NCI-H187 (cell line): ENCODE results near the gene CNNM1.

Experiments used
- DNase-seq, 2 experiments: peaks; one replicate each; lab custom pipeline; 2025; lab: John Stamatoyannopoulos, UW

The CNNM1 gene

DNA sequence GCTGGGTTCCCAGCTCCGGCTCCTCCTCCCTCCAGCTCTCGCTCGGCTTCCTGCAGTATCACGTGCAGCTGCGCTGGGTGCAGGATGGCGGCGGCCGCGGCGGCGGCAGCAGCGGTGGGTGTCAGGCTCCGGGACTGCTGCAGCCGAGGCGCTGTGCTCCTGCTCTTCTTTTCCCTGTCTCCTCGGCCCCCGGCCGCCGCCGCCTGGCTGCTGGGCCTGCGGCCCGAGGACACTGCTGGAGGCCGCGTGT, at the start of gene CNNM1:
Gene CNNM1, plus strand, starts transcription at position 53 of the 250 bp plus-strand sequence. Its CDS starts 32 bp downstream, at position 85.
- no peak for DNase-seq

DNA sequence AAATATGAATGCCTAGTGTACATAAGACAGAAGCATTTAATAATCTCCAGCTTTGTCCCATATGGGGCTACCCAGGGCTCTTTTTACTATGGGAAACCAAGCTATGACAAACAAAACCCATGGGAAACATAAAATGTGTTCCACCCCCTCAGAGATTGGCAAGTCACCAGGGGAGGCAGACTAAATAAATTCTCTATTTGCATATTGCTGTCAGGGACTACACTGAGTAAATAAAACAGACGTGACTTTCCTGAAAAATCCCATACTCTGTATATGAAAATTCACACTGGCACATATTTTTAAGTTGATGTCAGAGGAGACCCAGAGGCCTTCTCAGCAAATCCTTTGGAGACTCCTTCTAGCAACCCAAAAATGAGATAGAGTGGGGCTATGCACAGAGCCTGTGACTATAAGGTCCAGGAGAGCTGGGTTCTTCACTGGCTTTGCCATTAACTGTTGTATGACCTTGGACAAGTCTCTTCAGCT, 49.5 kb upstream of the CNNM1 start:
- DNase-seq: no peak

DNA sequence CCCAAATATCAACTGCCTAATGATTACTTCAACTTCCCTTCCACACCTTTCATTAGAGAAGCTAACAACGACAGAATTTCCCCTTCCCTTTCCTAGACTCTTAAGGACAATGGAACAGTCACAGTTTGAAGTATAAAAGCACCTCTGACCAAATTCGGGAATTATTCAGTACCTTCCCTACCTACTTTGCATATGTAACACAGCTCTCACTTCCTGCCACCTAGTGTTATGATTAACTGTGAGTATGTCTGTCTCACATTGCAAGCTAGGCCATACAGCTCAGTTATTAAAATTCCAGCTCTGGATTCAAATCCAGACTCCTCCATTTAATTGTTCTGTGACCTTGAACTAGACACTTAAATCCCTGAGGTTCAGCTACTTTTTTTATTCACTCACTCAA, 48.7 kb upstream of the CNNM1 start:
- no peak for DNase-seq

DNA sequence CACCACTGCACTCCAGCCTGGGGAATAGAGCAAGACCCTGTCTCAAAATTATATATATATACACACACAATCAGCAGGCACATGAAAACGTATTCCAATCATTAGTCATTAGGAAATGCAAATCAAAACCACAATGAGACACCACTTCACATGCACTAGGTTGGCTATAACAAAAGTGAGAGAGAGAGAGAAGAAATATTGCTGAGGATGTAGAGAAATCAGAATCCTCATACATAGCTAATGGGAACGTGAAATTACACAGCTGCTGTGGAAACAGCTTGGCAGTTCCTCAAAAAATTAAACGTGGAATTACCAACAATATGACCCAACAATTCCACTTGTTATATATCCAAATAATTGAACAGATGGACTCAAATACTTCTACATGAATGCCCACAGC, 43.3 kb upstream of the CNNM1 start:
- no peak for DNase-seq

DNA sequence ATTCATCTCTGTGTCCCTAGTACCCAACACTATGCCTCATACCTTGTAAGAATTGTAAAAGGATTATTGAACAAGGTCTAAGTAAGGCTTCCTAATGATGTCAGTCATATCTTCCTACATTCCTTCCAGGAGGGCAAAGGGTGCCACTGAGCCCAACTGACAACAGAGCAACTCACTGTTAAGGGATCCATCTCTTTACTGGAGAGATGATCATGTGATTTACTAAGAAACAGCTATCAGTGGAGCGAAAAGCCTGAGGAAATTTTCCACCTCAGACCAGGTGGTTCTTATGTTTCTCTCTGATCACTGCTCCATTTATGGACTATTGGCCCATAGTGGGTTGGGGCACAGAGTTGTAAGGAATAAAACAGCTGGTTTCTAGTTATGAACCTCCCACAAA, 38.9 kb upstream of the CNNM1 start:
- DNase-seq: no peak

DNA sequence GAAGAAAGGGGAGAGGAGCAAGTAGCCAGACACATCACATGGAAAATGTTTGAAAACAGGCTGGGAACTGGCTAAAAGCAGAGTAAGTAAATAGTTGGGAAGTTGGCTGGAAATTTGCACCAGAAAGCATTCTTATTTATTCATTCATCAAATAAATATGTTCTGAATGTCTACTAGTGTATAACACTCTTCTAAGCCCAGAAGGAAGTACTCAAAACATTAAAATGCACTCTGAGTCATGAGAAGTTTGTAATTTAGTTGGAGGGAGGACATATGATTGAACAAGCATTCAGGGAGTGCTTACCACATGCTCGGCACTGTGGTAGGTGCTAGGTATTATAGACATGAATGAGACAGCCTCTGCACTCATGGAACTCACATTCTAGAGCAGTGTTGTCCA, 37.0 kb upstream of the CNNM1 start:
- DNase-seq: no peak

DNA sequence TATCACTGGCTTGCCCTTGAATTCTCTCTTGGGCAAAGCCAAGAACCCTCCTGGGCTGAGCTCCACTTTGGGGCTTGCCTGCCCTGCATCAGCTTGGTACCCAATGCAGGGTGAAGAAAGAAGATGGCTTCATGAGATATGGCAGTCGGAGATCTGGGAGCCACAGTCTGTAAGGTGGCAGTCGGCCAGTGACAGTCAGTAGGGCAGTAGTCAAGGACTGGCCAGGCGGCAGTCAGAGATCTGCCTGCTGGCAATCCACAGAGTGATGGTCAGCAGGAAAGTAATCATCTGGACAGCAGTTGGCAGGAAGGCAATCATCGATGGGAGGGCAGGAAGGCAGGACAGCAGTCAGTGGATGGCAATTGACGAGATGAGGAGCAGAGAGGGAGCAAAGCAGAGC, 32.6 kb upstream of the CNNM1 start:
- DNase-seq: no peak

DNA sequence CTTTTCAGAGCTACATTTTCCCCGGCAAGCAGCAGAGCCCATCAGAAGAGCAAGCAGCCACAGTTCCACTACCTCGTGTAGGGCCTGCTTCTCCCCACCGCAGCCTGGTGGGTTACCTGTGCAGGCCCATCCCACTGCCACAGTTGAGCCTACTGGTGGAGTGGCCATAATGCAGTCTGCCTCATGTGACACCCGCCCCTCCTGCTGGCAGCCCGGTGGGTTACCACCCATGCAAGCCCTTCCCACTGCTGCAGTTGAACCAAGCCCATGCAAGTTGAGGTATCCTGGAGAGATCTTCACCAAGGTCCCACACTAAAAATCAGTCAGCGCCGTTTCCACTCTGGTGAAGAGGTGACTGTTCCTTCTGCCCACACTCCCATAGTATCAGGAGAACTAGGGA, 32.1 kb upstream of the CNNM1 start:
- DNase-seq: no peak

DNA sequence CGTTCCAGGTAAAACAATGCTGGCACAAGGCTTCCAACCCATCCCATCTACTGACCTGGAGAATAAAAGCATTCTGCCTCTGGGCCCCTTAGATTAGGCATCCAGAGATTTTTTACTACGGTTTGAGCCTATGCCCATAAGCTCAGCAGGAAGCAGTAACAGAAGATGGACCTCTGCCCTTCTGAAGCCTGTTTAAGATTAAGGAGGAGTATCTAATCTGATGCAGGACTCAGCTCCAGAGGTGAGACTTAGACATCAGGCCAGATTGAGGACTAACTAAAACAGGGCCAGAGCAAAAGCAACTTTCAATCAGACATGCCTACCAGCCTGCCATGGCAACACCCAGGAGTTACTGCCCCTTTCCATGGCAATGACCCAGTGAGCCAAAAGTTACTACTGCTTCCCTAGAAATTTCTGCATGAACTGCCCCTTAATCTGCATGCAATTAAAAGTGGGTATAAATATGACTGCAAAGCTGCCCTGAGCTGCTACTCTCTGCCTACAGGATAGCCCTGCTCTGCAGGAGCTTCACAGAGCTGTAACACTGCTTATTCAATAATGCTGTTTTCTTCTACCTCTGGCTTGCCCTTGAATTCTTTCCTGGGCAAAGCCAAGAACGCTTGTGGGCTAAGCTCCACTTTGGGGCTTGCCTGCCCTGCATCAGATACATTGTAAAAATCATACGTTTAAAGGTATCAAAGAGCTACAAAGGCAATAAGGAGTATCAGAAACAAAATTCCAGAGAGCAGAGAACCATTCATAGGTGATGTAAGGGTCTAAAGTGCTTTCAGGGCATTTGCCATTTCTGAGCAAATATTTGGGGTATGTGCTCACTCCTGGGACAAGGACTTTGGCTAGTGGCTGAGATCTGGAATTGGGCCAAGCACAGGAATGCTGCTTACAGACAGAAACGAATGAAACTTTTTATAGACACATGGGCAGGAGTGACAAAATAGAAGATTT, 25.0 kb upstream of the CNNM1 start:
- no peak for DNase-seq

DNA sequence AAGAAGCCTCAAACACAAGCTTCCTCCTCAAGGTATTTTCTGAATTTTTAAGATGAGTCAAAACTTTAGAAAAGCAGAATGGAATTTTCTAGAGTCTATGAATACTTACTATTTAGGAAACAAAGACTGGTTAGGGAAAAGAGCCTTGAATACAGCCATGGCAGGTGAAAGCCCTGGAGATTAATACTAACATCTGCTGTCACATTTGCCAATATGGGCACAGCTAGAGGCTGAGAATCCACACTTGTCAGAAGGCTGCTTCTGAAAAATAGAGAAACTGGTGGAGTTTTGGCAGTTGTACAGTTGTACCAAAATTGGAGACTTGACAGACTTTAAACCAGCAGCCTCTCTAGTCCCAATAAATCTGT, 24.3 kb upstream of the CNNM1 start:
- DNase-seq: no peak

DNA sequence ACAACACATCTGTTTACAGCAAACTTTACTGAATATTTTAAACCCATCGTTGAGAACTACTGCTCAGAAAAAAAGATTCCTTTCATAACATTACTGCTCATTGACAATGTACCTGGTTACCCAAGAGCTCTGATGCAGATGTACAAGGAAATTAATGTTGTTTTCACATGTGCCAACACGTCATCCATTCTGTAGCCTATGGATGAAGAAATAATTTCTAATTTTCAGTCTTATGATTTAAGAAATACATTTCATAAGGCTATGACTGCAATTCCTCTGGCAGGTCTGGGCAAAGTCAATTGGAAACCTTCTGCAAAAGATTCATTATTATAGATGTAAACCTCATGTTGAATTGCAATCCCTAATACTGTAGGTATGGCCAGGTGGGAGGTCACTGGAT, 16.7 kb upstream of the CNNM1 start:
- no peak for DNase-seq

DNA sequence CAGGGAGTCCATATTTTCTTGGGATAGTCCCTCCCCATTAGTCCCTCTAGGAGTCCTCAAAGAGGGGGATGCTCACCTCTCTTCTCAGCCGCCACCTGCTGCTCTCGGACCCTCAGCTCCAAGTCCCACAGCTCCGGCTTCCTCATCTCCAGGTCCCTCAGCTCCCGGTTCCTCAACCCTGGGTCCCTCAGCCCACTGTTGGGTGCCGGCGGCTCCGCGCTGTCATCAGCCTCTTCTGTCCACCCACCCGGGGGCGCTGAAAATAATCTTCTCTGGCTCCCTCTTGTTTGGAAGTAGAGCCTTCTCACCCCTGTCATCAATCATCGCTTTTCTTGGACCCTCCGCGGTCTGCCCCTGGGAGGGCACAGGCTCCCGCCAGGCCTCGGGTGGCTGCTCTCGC, 13.3 kb upstream of the CNNM1 start:
- no peak for DNase-seq

DNA sequence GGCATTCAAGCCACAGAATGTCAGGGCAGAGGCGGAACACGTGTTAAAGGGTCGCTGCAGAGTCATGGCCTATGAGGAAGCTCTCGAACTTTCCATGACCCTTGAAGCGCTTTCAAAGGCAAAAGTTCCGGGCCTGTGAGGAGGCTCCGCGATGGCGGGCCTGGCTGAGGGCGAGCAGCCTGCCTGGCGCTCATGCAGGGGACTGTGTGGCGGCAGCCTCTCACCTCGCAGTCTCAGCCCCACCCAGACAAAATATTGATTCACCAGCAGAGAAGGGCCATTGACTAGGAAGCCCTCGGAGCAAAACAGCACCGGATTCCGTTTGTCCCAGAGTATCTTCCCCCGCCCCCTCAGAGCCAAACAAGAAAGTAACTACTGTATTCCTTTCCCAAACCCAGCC, 12.8 kb upstream of the CNNM1 start:
- no peak for DNase-seq

DNA sequence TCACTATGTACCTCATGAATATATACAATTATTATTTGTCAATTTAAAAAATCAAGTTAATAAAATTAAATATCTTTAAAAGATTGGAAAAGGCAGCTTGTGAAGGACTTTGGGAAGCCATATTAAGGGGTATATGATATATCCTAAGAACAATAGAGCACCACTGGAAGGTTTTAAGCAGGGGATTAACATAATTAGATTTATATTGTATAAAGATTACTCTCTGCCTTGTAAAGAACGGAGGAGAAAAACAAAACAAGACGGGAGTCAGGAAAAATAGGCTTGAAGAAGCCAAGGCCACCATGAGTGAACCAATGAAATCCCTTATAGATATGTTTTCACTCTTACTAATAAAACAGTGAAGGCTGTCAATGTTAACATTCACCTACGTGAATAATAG, 11.1 kb upstream of the CNNM1 start:
- no peak for DNase-seq

DNA sequence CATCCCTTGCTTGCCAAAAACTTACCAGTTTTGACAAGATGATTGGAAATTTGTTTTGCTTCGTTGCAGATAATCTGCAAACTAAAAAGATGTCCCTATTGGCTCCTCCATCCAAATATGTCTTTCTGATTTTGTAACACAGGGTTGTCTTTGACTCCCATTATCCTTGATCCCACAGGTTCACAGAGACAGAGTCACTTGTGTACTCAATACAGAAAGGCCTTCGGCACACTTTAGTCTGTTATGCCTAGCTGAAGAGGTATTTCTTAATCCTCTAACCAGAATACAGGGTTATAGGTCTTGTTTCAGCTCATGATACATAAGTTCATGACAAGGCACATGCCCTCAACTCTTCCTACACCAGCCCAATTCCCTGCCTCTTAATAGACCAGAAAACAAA, 10.7 kb upstream of the CNNM1 start:
- DNase-seq: no peak

DNA sequence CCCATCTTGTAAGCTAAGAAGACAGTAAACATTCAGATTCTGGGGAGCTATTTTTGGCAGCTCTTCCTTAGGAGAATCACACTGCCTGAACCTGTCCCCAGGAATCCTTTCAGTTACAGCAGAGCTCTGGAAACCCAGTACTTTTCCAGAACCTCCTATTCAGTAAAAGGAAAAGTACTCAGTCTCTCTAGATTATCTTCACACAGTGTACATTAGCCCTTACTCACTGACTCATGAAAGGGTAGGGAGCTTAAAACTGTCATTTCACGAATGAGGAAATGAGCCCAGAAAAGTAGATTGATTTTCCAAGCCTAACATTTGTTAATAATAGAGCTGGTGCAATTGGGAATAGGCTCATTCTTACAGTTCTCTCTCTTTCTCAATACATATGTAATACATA, 3.9 kb upstream of the CNNM1 start:
- DNase-seq: no peak

DNA sequence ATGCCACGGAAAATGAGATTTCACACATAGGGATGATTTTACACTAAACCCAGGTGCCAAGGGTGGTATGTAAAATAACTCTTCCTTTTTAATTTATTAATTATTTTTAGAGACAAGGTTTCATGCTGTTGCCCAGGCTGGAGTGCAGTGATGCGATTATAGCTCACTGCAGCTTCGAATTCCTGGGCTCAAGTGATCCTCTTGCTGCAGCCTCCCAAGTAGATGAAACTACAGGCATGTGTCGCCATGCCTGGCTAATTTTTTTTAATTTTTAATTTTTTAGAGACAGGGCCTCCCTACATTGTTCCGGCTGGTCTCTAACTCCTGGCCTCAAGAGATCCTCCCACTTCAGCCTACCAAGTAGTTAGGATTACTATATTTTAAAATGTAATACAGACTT, 2.3 kb upstream of the CNNM1 start:
- DNase-seq: no peak

DNA sequence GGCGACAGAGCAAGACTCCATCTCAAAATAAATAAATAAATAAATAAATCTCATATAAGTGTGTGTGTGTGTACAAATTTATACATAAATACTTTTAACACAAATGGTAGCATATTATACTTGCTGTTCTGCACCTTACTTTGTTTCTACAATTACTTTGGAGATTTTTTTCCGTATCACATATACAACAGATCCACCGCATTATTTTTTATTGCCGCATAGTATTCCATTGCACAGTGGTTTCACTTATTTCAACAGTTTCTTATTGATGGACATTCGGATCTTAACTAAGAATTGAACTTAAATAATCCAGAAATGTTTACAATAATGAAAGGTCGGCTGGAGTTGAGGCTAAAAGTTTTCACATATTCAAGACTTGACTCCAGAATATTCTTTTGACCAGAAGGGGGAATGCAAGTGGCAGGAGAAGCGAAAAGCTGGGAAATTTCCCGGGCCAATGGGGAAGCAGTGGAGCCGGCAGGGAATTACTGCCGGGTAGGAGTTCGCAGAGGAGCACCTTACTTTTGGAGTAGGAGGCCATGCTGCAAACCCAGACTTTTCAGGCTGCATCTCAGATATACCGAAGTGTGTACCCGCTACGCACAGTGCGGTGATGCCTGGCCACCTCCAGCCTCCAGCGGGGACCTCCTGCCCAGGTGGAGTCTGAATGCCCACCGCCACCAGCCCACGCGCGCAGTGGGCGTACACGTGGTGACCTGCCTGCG, 415 bp upstream of the CNNM1 start:
- DNase-seq: no peak

DNA sequence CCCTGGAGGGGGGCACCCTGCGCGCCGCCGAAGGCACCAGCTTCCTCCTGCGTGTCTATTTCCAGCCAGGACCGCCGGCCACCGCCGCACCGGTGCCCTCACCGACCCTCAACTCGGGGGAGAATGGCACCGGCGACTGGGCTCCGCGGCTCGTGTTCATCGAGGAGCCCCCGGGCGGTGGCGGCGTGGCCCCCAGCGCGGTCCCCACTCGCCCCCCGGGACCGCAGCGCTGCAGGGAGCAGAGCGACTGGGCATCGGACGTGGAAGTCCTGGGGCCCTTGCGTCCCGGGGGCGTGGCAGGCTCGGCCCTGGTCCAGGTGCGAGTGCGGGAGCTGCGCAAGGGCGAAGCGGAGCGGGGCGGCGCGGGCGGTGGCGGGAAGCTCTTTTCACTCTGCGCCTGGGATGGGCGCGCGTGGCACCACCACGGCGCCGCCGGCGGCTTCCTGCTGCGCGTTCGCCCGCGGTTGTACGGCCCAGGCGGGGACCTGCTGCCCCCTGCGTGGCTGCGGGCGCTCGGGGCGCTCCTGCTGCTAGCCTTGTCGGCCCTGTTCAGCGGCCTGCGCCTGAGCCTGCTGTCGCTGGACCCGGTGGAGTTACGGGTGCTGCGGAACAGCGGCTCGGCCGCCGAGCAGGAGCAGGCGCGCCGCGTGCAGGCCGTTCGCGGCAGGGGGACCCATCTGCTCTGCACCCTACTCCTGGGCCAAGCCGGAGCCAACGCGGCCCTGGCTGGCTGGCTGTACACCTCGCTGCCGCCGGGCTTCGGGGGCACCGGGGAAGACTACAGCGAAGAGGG, 594 bp downstream of the CNNM1 start:
- no peak for DNase-seq

DNA sequence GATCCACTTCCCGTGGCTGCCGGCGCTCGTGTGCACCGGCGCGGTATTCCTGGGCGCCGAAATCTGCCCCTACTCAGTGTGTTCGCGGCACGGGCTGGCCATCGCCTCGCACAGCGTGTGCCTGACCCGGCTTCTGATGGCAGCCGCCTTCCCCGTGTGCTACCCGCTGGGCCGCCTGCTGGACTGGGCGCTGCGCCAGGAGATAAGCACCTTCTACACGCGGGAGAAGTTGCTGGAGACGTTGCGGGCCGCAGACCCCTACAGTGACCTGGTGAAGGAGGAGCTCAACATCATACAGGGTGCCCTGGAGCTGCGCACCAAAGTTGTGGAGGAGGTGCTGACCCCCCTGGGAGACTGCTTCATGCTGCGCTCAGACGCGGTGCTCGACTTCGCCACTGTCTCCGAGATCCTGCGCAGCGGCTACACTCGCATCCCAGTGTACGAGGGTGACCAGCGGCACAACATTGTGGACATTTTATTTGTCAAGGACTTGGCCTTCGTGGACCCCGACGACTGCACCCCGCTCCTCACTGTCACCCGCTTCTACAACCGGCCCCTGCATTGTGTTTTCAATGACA, 1.3 kb downstream of the CNNM1 start:
- no peak for DNase-seq

DNA sequence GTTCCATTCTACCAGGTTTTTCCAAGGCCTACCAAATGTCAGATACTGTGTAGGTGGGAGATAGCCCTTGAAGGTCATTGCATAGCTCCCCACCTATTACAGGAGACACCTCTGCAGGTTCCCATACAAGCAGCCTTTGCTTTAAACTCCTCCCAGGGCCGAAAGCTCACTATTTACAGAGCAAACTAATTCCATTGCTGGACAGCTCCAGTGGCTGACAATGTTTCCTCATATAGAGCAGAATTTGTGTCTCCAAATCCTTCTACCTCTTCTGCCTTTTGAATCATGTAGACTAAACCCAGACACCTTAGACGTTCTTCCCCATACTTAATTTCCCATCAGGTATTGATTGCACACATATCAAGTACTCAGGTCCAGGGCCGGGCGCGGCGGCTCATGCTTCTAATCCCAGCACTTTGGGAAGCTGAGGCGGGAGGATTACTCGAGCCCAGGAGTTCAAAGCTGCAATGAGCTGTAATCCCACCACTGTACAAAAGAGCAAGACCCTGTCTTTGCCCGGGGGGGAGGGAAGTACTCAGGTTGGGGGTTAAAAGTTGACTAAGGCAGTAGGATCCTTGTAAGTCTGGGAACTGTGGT, 2.1 kb downstream of the CNNM1 start:
- DNase-seq: no peak

DNA sequence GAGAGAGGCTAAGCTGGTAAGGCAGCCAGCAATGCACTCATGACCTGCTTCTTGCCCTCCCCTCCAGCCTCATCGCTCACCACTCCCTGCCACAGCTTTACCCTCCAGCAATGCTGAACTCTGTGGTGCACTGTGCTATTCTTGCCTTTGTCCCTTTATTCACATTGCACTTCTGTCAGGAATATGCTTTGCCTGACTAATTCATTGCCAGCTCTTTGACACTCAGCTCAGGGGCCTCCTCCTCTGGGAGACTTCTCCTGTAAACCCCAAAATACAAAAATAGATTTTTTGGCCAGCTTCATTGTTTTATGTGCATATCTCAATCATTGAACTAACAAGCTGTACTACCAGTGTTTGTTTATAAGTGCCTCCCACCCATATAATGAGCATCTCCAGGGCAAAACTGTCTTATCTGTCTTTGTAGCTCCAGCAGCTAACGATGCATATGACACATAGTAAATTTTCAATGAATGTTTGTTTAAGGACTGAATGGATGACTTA, 8.2 kb downstream of the CNNM1 start:
- DNase-seq: no peak
